Gastrocnemius medialis (tissue), 4 donors: Measurements from ENCODE around the gene CELF4.

Source experiments
- CTCF ChIP-seq, 5 experiments: fragments of 450-650 bp in 3 of 5; fragments of 200-600 bp in 2 of 5; sonication (generic) in 2 of 5; IDR thresholded peaks in 4 of 5; conservative IDR thresholded peaks in 1 of 5; 1 replicate in 4 of 5; 2 replicates in 1 of 5; pipeline ENCODE4 v1.5.1; 2016 to 2019; ENCODE audit warnings: antibody characterized with exemption in 5 of 5, mild to moderate bottlenecking in 3 of 5, moderate library complexity in 3 of 5
- POLR2A ChIP-seq, 2 donors: fragments of 450-650 bp; IDR thresholded peaks; one replicate each; pipeline ENCODE4 v1.6.1; 2017; ENCODE audit warnings: antibody characterized with exemption in 2 of 2, mild to moderate bottlenecking in 2 of 2, moderate library complexity in 2 of 2

DNA sequence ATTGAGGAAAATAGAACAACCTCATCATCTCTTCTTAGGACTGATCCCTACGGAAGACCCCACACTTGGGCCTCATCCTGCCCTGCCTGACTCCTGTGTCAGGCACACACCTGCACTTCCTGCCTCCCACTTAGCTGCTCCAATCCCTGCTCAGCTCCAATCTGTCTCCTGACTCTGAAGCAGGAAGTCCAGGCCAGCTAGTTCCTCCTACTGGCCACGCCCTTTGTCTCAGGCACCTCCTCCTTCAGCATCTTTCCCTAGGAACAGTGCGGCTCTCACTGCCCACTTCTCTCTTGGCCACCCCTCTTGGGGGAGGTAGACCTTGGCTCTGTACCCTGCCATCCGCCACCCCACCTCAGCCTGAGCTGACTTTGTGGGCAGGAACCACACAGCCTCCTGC lies 135.8 kb downstream of the CELF4 start:
- no peak for TF ChIP-seq CTCF (IDR thresholded peaks at IDR 0.05 in 4 of 5, conservative IDR thresholded peaks at IDR 0.05 in 1 of 5)
- TF ChIP-seq POLR2A (IDR thresholded peaks at IDR 0.05) = no peak
